HEK293 (cell line): ENCODE measurements around the gene PRSS8.

Source experiments
- CTCF ChIA-PET: fragments of 350-600 bp; formaldehyde crosslinking; extraction: SDS; loops from one replicate; lab custom pipeline; 2021; ENCODE audit warnings: antibody characterized with exemption; lab: Yijun Ruan, JAX
- POLR2A ChIA-PET: fragments of 300-600 bp; formaldehyde crosslinking; extraction: SDS; loops from one replicate; lab custom pipeline; 2020; ENCODE audit warnings: antibody characterized with exemption, inconsistent platforms; lab: Yijun Ruan, JAX
- H3K27ac ChIP-seq: fragments of 200-500 bp; sonication (Bioruptor generic); 2 replicates; pipeline ENCODE4 v1.5.1; 2014; ENCODE audit warnings: low read depth, low read length, control low read depth, inconsistent platforms; ENCODE audit errors: extremely low read depth
- H3K36me3 ChIP-seq, 2 experiments: fragments of 200-500 bp in 1 of 2; sonication (Bioruptor generic) in 1 of 2; 1 replicate in 1 of 2; 2 replicates in 1 of 2; pipeline ENCODE4 v1.5.1; 2014 to 2017; ENCODE audit warnings: inconsistent platforms in 2 of 2, low read length in 2 of 2; ENCODE audit not compliant: control insufficient read depth in 2 of 2, insufficient read depth in 1 of 2
- H3K4me1 ChIP-seq: fragments of 200-500 bp; sonication (Bioruptor generic); 2 replicates; pipeline ENCODE4 v1.5.1; 2014; ENCODE audit warnings: mild to moderate bottlenecking, low read length, inconsistent platforms; ENCODE audit not compliant: control insufficient read depth, insufficient read depth
- H3K4me3 ChIP-seq: 2 replicates; pipeline ENCODE4 v1.5.1; 2011; ENCODE audit warnings: low read depth, mild to moderate bottlenecking, control low read depth, low read length, moderate library complexity
- H3K9me3 ChIP-seq: fragments of 200-500 bp; sonication (Bioruptor generic); 2 replicates; pipeline ENCODE4 v1.5.1; 2014; ENCODE audit warnings: low read depth, low read length, inconsistent platforms; ENCODE audit not compliant: control insufficient read depth, insufficient read depth
- ATF2 ChIP-seq: fragments of 450-650 bp; formaldehyde crosslinking; IDR thresholded peaks from 2 replicates; pipeline ENCODE4 v1.5.1; 2016; ENCODE audit warnings: missing biosample characterization, missing genetic modification characterization, low read depth
- BCL11B ChIP-seq: fragments of 450-650 bp; formaldehyde crosslinking; IDR thresholded peaks from 2 replicates; pipeline ENCODE4 v1.5.1; 2016; ENCODE audit warnings: low read depth, missing biosample characterization, missing genetic modification characterization
- GLIS1 ChIP-seq: fragments of 450-650 bp; formaldehyde crosslinking; IDR thresholded peaks from 2 replicates; pipeline ENCODE4 v1.5.1; 2016; ENCODE audit warnings: missing biosample characterization, missing genetic modification characterization
- KLF9 ChIP-seq: fragments of 450-650 bp; formaldehyde crosslinking; IDR thresholded peaks from 2 replicates; pipeline ENCODE4 v1.5.1; 2016; ENCODE audit warnings: missing biosample characterization, missing genetic modification characterization, low read depth
- PRDM4 ChIP-seq: fragments of 450-650 bp; formaldehyde crosslinking; IDR thresholded peaks from 2 replicates; pipeline ENCODE4 v1.5.1; 2017; ENCODE audit warnings: missing biosample characterization, missing genetic modification characterization
- REST ChIP-seq: fragments of 450-650 bp; formaldehyde crosslinking; IDR thresholded peaks from 2 replicates; pipeline ENCODE4 v1.5.1; 2016; ENCODE audit warnings: missing biosample characterization, missing genetic modification characterization
- YY1 ChIP-seq: fragments of 450-650 bp; formaldehyde crosslinking; IDR thresholded peaks from 2 replicates; pipeline ENCODE4 v1.5.1; 2018; ENCODE audit warnings: missing biosample characterization, missing genetic modification characterization
- ZBTB1 ChIP-seq: fragments of 450-650 bp; formaldehyde crosslinking; IDR thresholded peaks from 2 replicates; pipeline ENCODE4 v1.5.1; 2016; ENCODE audit warnings: missing biosample characterization, missing genetic modification characterization
- ZBTB17 ChIP-seq: fragments of 450-650 bp; formaldehyde crosslinking; IDR thresholded peaks from 2 replicates; pipeline ENCODE4 v1.5.1; 2016; ENCODE audit warnings: missing biosample characterization, missing genetic modification characterization
- ZIC2 ChIP-seq: fragments of 450-650 bp; formaldehyde crosslinking; IDR thresholded peaks from 2 replicates; pipeline ENCODE4 v1.5.1; 2016; ENCODE audit warnings: missing biosample characterization, missing genetic modification characterization
- ZNF19 ChIP-seq: fragments of 450-650 bp; formaldehyde crosslinking; IDR thresholded peaks from 2 replicates; pipeline ENCODE4; 2016; ENCODE audit warnings: missing biosample characterization, missing genetic modification characterization, low read depth
- ZNF266 ChIP-seq: fragments of 450-650 bp; formaldehyde crosslinking; IDR thresholded peaks from 2 replicates; pipeline ENCODE4 v1.5.1; 2016; ENCODE audit warnings: missing biosample characterization, missing genetic modification characterization, low read depth
- ZNF274 ChIP-seq, 2 experiments: fragments of 200-500 bp in 1 of 2; fragments of 450-650 bp in 1 of 2; sonication (Bioruptor generic) in 1 of 2; formaldehyde crosslinking in 1 of 2; IDR thresholded peaks; 2 replicates each; pipeline versions ENCODE4 v1.5.1 to v1.6.1; 2014 to 2016; ENCODE audit warnings: borderline replicate concordance in 1 of 2, inconsistent platforms in 1 of 2, low read length in 1 of 2, missing biosample characterization in 1 of 2, missing genetic modification characterization in 1 of 2
- ZNF335 ChIP-seq: fragments of 450-650 bp; formaldehyde crosslinking; conservative IDR thresholded peaks from 2 replicates; pipeline ENCODE4 v1.5.1; 2016; ENCODE audit warnings: missing biosample characterization, missing genetic modification characterization
- ZNF354C ChIP-seq: fragments of 450-650 bp; formaldehyde crosslinking; IDR thresholded peaks from 2 replicates; pipeline ENCODE4 v1.5.1; 2016; ENCODE audit warnings: missing biosample characterization, missing genetic modification characterization, low read depth, borderline replicate concordance
- ZNF366 ChIP-seq: fragments of 450-650 bp; formaldehyde crosslinking; conservative IDR thresholded peaks from 2 replicates; pipeline ENCODE4 v1.5.1; 2016; ENCODE audit warnings: missing biosample characterization, missing genetic modification characterization
- ZNF426 ChIP-seq: fragments of 450-650 bp; formaldehyde crosslinking; IDR thresholded peaks from 2 replicates; pipeline ENCODE4 v1.5.1; 2017; ENCODE audit warnings: missing biosample characterization, missing genetic modification characterization, mild to moderate bottlenecking, inconsistent platforms, moderate library complexity
- ZNF513 ChIP-seq: fragments of 450-650 bp; IDR thresholded peaks from 2 replicates; pipeline ENCODE4 v1.5.1; 2018; ENCODE audit warnings: missing biosample characterization, missing genetic modification characterization
- ZNF548 ChIP-seq: fragments of 450-650 bp; formaldehyde crosslinking; IDR thresholded peaks from 2 replicates; pipeline ENCODE4 v1.5.1; 2016; ENCODE audit warnings: missing biosample characterization, missing genetic modification characterization
- ZNF600 ChIP-seq: fragments of 450-650 bp; formaldehyde crosslinking; IDR thresholded peaks from 2 replicates; pipeline ENCODE4 v1.5.1; 2016; ENCODE audit warnings: missing biosample characterization, missing genetic modification characterization
- ZNF610 ChIP-seq: fragments of 450-650 bp; formaldehyde crosslinking; IDR thresholded peaks from 2 replicates; pipeline ENCODE4 v1.5.1; 2016; ENCODE audit warnings: missing biosample characterization, missing genetic modification characterization, borderline replicate concordance
- ZNF626 ChIP-seq: fragments of 450-650 bp; sonication (Bioruptor Pico); formaldehyde crosslinking; IDR thresholded peaks from 2 replicates; pipeline ENCODE4 v1.5.1; 2018; ENCODE audit warnings: missing biosample characterization, missing genetic modification characterization, inconsistent platforms
- ZNF692 ChIP-seq: fragments of 450-650 bp; formaldehyde crosslinking; IDR thresholded peaks from 2 replicates; pipeline ENCODE4 v1.5.1; 2016; ENCODE audit warnings: missing biosample characterization, missing genetic modification characterization
- ZNF701 ChIP-seq: fragments of 450-650 bp; formaldehyde crosslinking; IDR thresholded peaks from 2 replicates; pipeline ENCODE4 v1.5.1; 2016; ENCODE audit warnings: missing biosample characterization, missing genetic modification characterization

The PRSS8 gene

GRCh38 chr16:31084584-31085302, 50.8 kb downstream of the PRSS8 start:
- no peak for TF ChIP-seq KLF9 (tag by site-specific recombination)
- no peak for TF ChIP-seq ZNF513
- peak; percentile 56 for TF ChIP-seq ZIC2 (tag by site-specific recombination)
- TF ChIP-seq ZNF274 (IDR thresholded peaks at IDR 0.05; ENCODE audit: low read length): no peak
- no peak for TF ChIP-seq ZNF274 (tag by site-specific recombination; IDR thresholded peaks at IDR 0.05; ENCODE audit: borderline replicate concordance)
- TF ChIP-seq ZNF266: no peak
- peak; percentile 38; the same call in 1 of the 2 replicates for TF ChIP-seq REST (tag by site-specific recombination)
- TF ChIP-seq BCL11B: no peak
- TF ChIP-seq GLIS1: peak; percentile 16; the same call in 1 of the 2 replicates
- TF ChIP-seq ZNF354C: no peak
- no peak for TF ChIP-seq PRDM4
- Histone ChIP-seq H3K9me3 (no peaks in the 10 kb centered on the region), H3K4me3 (no peak overlapping the region), H3K27ac (no peak overlapping the region), H3K4me1 (no peaks in the 10 kb centered on the region), H3K36me3 (peaks cover 0 to 59% of the 10 kb centered on the region in 2 experiments; a peak in 2 of 3 replicates)
- ChIA-PET CTCF (interaction anchor here (0.6 kb wide), 1 partner anchor 57 kb away, joined by 3 read pairs; no protein-coding TSS in a partner anchor), POLR2A (interaction anchor here (1.3 to 2.7 kb wide), 4 partner anchors 9 to 33 kb away, joined by 3 to 12 read pairs (median 9); partner anchors contain the start of genes KAT8, ZNF646 and ZNF668)

- peaks cover 0 to 61% of the 10 kb centered on the region in 2 experiments; a peak in 1 of 3 replicates for H3K36me3 ChIP-seq
Observed at GRCh38 chr16:31083981-31084380, 51.5 kb downstream of the PRSS8 start.

More at GRCh38 chr16:31083981-31084380, 51.5 kb downstream of the PRSS8 start:
- Histone ChIP-seq H3K9me3 (no peaks in the 10 kb centered on the region), H3K27ac (no peak overlapping the region), H3K4me3 (no peak overlapping the region), H3K4me1 (no peaks in the 10 kb centered on the region)
- ChIA-PET POLR2A (interaction anchor here (0.9 to 2.3 kb wide), 5 partner anchors 8 to 34 kb away, joined by 3 to 11 read pairs (median 3); partner anchors contain the start of genes KAT8, ZNF646 and ZNF668), CTCF (no interaction called here)
- TF ChIP-seq ZNF266 (no peak), YY1 (tag by site-specific recombination) (no peak), ZNF692 (tag by site-specific recombination) (no peak), ZNF426 (tag by site-specific recombination) (no peak), ZNF600 (tag by site-specific recombination) (no peak), ZNF548 (tag by site-specific recombination) (no peak), ZNF626 (no peak), ZNF701 (tag by site-specific recombination) (no peak), ZNF366 (no peak), ZBTB17 (no peak), ATF2 (tag by site-specific recombination) (no peak), ZNF335 (tag by site-specific recombination) (no peak), ZBTB1 (tag by site-specific recombination) (no peak), ZNF19 (tag by site-specific recombination) (no peak), ZIC2 (tag by site-specific recombination) (no peak), ZNF610 (tag by site-specific recombination) (no peak)
